Measurements from ENCODE around the gene SNRNP25.

DNA sequence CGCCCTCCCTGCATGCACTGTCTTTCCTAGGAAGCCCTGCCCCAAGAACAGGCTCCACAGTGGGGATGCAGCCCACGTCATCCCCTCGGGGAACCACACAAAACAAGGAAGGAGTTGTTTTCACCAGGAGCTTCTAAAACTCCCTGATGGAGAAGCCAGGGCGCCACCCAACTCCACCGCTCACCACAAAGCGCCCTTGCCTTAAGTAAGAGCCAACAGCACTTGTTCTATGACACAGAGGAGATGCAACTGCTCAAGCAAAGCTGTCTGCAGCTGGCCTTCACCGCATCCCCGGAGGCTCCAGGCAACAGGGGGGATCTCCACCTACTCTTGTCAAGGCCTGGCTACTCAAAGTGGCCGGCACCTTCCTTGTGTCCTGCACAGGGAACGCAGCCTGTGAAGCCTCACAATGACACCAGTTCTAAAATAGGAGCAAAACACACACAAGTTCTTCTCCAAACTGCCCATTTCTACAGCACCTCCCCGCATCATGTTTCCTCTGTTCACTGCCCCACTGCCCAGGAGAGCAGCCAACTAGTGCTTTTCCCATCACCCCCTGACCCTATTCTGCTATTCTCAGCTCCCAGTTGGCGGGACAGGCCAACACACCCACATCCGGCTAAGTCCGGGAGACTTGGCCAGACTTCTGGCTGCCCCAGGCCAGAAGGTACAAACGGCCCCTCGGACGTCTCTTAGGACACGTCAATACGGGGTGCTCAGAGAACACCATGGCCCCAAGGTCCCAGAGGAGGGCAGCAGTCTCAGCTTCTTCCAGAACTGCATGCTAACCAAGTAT lies 48.6 kb downstream of the SNRNP25 start:
- no peak for TF ChIP-seq GATA2 (IDR thresholded peaks at IDR 0.05; ENCODE audit: low read depth, low read length)
- no peak for TF ChIP-seq GATA3 (IDR thresholded peaks at IDR 0.05; ENCODE audit: low read depth, low read length)
